NT2/D1 (cell line): ENCODE data around the gene MED9.

Source experiments
- YY1 ChIP-seq: IDR thresholded peaks from 2 replicates; pipeline ENCODE4 v1.6.1; 2011; ENCODE audit not compliant: insufficient read length, insufficient read depth
- ZNF274 ChIP-seq: IDR thresholded peaks from 2 replicates; pipeline ENCODE4 v1.6.1; 2011; ENCODE audit warnings: mild to moderate bottlenecking, low read depth, low read length

DNA sequence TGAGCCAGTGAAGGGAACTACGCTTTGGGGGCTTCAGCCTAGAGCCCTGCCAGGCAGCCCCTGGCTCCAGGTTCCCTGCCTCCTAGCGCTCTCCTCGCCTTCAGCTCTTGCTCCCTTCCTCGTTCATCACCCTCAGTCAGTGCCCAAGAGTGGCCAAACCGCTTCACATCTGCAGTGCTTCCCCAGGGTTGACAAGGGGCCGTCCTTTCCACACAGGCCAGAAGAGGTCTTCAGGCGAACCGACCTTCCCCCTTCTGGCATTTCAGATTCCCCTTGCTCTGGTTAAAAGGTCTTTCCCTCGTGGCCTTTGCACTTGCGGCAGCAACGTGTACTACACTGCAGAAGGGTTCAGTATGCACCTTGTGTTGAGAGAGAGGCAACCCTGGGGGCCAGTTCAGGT lies 15.3 kb downstream of the MED9 start:
- TF ChIP-seq YY1 = no peak
- no peak for TF ChIP-seq ZNF274
